Ishikawa (cell line): ENCODE results near the gene GNAO1.

Source experiments
- CEBPB ChIP-seq: IDR thresholded peaks from 2 replicates; pipeline ENCODE4 v1.6.1; 2012
- CREB1 ChIP-seq: IDR thresholded peaks from 2 replicates; pipeline ENCODE4 v1.6.1; 2012; ENCODE audit warnings: low read depth
- EGR1 ChIP-seq: IDR thresholded peaks from 2 replicates; pipeline ENCODE4 v1.6.1; 2012
- EP300 ChIP-seq: IDR thresholded peaks from 2 replicates; pipeline ENCODE4 v1.6.1; 2012; ENCODE audit warnings: borderline replicate concordance
- FOXM1 ChIP-seq: IDR thresholded peaks from 2 replicates; pipeline ENCODE4 v1.6.1; 2012; ENCODE audit warnings: low read depth, borderline replicate concordance
- NFIC ChIP-seq: IDR thresholded peaks from 2 replicates; pipeline ENCODE4 v1.6.1; 2012
- RAD21 ChIP-seq: IDR thresholded peaks from 2 replicates; pipeline ENCODE4 v1.6.1; 2012; ENCODE audit warnings: low read depth
- TAF1 ChIP-seq: IDR thresholded peaks from 2 replicates; pipeline ENCODE4 v1.6.1; 2012; ENCODE audit warnings: low read depth, mild to moderate bottlenecking
- TCF12 ChIP-seq: IDR thresholded peaks from 2 replicates; pipeline ENCODE4 v1.6.1; 2012; ENCODE audit warnings: low read depth
- TEAD4 ChIP-seq: IDR thresholded peaks from 2 replicates; pipeline ENCODE4 v1.6.1; 2012
- YY1 ChIP-seq: IDR thresholded peaks from 2 replicates; pipeline ENCODE4 v1.6.1; 2012; ENCODE audit warnings: low read depth
- ZBTB7A ChIP-seq: IDR thresholded peaks from 2 replicates; pipeline ENCODE4 v1.6.1; 2012; ENCODE audit warnings: low read depth
- TF ChIP-seq, protein P1 (sequence below): IDR thresholded peaks from 2 replicates; pipeline ENCODE4 v1.6.1; 2012; ENCODE audit warnings: low read depth, mild to moderate bottlenecking
- TF ChIP-seq, protein P2 (sequence below): IDR thresholded peaks from 2 replicates; pipeline ENCODE4 v1.6.1; 2012
- TF ChIP-seq, protein P3 (sequence below): IDR thresholded peaks from 2 replicates; pipeline ENCODE4 v1.6.1; 2012

The GNAO1 gene

DNA sequence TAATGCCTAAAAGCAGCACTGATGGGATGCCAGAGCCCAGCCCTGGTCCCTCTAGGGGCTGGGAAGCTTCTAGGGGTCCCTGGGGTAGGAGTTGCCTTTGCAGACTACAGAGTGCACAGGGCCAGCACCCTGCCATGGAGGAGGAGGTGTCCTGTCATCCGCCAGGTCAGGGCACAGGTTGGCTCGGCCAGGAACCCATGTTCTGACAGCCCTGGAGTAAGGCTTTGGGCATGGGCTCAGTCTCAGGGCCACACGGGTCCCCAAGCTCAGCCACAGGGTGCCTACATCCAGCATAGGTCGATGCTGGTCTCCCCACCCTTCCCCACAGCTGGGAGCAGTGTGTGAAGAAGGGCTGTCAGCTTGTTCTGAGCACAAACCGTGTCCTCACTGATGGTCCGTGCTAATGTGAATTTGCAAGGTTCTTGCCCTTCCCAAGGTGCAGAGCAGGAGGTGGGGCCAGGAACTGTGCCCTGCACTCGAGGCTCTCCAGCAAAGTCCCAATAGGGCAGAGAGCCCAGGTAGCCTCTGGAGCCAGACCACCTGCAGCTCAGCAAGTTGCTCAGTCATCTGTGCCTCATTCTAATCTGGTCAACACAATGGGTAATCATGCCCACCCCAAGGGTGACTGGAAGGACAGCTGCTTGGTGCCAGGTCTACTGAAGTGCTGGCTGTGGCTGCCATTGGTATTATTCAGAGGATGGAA is 161.2 kb downstream of the GNAO1 start:
- TF ChIP-seq TEAD4 (peak; percentile 44; the same call in 1 of the 2 replicates), TAF1 (no peak), FOXM1 (peak; percentile 69; the same call in 1 of the 2 replicates), CEBPB (no peak), TCF12 (peak; percentile 74), YY1 (0 out of 2 replicates have a peak, but pooled peaks have one; percentile 23), RAD21 (peak; percentile 25; the same call in 1 of the 2 replicates), EP300 (peak; percentile 79), ZBTB7A (peak; percentile 76), CREB1 (no peak), NFIC (peak; percentile 84), EGR1 (no peak)
- TF ChIP-seq, protein P1, sequence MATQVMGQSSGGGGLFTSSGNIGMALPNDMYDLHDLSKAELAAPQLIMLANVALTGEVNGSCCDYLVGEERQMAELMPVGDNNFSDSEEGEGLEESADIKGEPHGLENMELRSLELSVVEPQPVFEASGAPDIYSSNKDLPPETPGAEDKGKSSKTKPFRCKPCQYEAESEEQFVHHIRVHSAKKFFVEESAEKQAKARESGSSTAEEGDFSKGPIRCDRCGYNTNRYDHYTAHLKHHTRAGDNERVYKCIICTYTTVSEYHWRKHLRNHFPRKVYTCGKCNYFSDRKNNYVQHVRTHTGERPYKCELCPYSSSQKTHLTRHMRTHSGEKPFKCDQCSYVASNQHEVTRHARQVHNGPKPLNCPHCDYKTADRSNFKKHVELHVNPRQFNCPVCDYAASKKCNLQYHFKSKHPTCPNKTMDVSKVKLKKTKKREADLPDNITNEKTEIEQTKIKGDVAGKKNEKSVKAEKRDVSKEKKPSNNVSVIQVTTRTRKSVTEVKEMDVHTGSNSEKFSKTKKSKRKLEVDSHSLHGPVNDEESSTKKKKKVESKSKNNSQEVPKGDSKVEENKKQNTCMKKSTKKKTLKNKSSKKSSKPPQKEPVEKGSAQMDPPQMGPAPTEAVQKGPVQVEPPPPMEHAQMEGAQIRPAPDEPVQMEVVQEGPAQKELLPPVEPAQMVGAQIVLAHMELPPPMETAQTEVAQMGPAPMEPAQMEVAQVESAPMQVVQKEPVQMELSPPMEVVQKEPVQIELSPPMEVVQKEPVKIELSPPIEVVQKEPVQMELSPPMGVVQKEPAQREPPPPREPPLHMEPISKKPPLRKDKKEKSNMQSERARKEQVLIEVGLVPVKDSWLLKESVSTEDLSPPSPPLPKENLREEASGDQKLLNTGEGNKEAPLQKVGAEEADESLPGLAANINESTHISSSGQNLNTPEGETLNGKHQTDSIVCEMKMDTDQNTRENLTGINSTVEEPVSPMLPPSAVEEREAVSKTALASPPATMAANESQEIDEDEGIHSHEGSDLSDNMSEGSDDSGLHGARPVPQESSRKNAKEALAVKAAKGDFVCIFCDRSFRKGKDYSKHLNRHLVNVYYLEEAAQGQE: no peak
- TF ChIP-seq, protein P2, sequence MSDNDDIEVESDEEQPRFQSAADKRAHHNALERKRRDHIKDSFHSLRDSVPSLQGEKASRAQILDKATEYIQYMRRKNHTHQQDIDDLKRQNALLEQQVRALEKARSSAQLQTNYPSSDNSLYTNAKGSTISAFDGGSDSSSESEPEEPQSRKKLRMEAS: peak; percentile 62; the same call in 1 of the 2 replicates
- TF ChIP-seq, protein P3, sequence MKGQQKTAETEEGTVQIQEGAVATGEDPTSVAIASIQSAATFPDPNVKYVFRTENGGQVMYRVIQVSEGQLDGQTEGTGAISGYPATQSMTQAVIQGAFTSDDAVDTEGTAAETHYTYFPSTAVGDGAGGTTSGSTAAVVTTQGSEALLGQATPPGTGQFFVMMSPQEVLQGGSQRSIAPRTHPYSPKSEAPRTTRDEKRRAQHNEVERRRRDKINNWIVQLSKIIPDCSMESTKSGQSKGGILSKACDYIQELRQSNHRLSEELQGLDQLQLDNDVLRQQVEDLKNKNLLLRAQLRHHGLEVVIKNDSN: no peak

DNA sequence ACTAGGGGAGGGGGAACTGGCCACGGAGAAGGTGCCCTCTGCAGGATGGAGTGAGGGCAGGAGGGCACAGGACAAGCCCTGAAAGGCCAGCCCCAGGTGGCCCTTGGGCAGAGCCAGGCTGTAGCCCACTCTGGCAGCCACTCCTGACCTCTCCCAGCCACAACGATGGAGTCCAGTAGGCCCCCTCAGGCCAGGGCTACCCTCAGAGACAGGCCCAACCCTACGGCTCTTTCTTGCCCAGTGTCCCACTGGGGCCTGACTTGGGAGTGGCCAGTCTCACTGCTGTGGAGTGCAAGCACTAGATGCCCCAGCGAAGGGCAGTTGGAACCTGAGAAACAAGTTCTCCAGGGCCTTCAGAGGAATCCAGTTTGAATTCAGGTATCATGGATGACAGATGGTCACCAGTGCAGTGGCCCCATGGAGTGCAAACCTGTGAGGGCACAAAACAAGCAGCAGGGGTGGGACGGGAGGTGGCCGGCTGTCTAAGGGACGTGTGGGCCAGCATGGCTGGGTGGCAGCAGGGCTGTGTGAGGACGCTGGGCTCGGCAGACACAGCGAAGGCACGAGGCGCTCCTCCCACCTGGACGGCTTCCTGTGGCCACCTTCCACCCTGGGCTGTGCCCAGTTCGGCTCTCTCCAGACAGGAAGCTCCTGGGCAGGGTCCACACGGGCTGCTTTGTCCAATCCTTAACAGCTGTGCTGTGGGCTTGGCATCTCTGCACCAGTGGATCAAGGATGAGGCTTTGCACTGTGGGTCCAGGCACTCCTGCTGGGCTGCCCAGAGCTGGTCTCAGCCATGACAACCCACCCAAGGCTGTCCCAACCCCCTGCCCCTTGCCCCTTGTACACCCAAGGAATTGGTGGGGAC is 162.0 kb downstream of the GNAO1 start:
- TF ChIP-seq RAD21: no peak
- peak; percentile 39 for TF ChIP-seq TEAD4
- 0 out of 2 replicates have a peak, but pooled peaks have one; percentile 21 for TF ChIP-seq ZBTB7A
- TF ChIP-seq NFIC: 0 out of 2 replicates have a peak, but pooled peaks have one; percentile 24
- no peak for TF ChIP-seq YY1
- TF ChIP-seq FOXM1: no peak
- TF ChIP-seq CREB1: no peak
- TF ChIP-seq, protein P2: peak; percentile 78
- TF ChIP-seq TCF12: peak; percentile 23
- no peak for TF ChIP-seq CEBPB

DNA sequence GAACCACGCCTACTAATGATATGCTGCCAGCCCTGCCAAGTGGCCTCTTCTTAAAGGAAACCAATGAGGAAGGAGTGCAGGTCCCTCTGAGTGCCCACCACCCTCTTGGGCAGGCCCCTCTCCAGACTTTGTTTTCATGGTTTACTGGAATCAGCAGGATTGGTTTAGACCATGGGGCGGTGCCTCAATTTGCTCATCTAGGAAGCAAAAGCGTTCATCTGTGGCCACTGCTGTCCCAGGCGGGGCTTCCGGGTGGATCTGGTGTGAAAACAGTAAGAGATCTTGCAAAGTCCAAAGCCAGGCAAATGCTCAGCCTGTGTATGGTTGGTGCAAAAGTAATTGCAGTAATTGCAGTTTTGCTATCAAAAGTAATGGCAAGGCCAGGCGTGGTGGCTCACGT is 162.7 kb downstream of the GNAO1 start:
- no peak for TF ChIP-seq ZBTB7A
- no peak for TF ChIP-seq YY1
- no peak for TF ChIP-seq RAD21
- TF ChIP-seq TAF1: no peak
- no peak for TF ChIP-seq TCF12
- TF ChIP-seq FOXM1: no peak
- TF ChIP-seq EP300: no peak
- TF ChIP-seq, protein P1: no peak
- TF ChIP-seq CEBPB: no peak
- TF ChIP-seq, protein P2: no peak
- TF ChIP-seq, protein P3: no peak
- no peak for TF ChIP-seq CREB1
- no peak for TF ChIP-seq TEAD4
- no peak for TF ChIP-seq EGR1
- no peak for TF ChIP-seq NFIC

DNA sequence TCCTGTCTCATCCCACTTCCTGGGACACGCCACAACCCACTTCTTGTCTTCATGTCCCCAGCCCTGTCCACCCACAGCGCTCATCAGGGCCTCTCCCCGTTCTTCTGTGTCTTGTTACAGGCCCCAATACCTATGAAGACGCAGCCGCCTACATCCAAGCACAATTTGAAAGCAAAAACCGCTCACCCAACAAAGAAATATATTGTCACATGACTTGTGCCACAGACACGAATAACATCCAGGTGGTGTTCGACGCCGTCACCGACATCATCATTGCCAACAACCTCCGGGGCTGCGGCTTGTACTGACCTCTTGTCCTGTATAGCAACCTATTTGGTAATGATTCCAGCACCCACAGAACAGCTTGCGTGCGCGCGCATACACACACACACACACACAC is 163.5 kb downstream of the GNAO1 start:
- TF ChIP-seq CEBPB: no peak
- no peak for TF ChIP-seq TCF12
- TF ChIP-seq ZBTB7A: no peak
- TF ChIP-seq FOXM1: no peak

DNA sequence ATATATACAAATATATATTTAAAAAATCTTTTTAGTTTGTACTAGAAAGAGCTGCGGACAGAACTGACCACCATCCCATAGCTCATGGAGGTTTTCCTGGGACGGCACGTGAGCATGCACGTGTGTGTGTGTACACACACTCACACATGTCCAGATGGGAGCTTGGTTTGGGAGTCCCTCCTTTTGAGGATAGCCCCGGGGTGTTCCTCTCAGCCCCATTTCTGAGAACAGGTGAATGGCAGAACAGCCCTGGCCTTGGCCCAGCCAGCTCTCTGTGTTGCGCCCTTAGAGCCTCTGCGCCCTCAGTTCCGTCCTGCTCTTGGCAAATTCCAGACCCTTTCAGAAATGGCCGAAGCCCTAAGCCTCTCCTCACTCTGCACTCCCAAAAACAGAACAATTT is 163.9 kb downstream of the GNAO1 start:
- TF ChIP-seq NFIC (no peak), CREB1 (no peak)
